HG02870 (cell line): ENCODE measurements around the gene GLRA1.
A peak's percentile ranks its signal among the peaks of the same experiment; 100 is the strongest.
"Not testable (repeated sequence)": the region's sequence is repeated elsewhere in the genome, so short reads cannot be mapped to it uniquely, and the experiment has no call there.

Experiments
- ATAC-seq: cut with Tn5 transposase; IDR thresholded peaks from one replicate; pipeline ENCODE4 v1.9.1; 2021; ENCODE audit warnings: mild to moderate bottlenecking, moderate library complexity; ENCODE audit not compliant: unreplicated experiment

The GLRA1 gene

DNA sequence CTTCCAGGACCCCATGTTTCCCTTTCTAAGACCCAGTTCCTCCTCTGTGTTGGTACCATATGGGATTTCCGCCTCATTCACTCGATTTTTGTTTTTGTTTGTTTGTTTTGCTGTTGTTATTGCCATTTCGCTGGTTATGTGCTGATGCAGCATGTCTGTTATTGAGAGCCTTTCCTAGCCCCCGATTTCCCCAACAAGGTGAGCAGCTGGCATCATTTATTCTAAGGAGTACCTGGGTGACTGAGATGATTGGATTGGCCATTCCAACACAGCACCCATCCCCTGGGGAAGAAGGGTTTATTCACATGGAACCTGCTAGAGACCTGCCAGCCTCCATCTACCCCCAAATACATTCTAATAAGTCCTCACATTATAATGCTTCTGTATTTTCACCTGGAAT, 2.7 kb downstream of the GLRA1 start:
- ATAC-seq: no peak

DNA sequence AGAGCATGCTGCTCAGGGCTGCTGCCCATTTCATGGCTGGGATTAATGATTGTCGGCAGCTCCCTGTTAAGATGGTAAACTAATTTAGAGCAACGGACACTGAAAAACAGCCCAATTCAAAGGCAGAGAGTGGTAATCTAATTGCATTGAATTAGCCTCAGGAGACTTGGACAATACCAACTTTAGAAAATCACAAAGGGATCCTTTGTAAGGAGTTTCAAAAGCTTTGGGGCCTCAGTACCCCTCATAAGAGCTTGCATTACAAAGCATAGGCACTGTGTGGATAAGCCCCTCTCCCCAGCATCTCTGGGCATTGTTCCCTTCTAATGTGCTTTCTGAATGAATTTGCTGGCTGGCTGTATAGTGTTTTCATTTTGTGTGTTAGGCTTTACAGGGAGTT, 6.7 kb downstream of the GLRA1 start:
- ATAC-seq: no peak

DNA sequence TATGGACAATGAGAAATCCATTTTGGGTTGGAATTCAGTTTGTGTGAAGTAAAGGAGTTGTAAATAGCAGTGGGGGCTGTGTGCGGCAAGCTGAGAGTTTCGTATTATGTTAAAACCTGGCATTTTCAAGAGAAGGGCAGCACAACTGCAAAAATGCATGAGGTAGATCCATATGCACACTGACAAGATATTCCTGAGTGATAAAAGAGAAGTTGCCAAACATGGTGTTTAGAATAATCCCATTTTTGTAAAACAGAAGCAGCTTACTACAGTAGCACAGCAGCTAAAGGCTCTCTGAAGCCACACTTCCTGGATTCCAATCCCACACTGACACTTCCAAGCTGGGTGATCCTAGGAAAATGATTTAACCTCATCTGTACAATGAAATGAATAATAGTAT, 11.2 kb downstream of the GLRA1 start:
- ATAC-seq: no peak

DNA sequence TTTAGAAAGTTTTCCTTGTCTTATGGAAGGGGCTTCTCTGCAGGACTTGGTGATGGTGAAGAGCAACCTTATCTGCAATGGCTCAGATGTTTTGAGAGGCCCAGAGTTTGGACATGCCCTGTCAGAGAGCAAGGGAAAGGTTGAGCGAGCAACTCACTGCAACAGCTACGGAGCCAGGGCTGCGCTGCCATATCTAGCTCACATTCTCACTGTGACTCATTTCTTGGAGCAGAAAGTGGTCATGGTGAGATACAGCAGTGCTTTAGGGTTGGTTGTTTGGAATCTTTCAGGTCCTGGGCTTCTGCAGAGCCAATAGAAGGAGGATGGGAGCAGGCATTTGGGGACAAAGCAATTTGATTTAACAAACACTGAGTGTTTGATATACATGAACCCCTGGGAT, 12.3 kb downstream of the GLRA1 start:
- ATAC-seq: no peak

DNA sequence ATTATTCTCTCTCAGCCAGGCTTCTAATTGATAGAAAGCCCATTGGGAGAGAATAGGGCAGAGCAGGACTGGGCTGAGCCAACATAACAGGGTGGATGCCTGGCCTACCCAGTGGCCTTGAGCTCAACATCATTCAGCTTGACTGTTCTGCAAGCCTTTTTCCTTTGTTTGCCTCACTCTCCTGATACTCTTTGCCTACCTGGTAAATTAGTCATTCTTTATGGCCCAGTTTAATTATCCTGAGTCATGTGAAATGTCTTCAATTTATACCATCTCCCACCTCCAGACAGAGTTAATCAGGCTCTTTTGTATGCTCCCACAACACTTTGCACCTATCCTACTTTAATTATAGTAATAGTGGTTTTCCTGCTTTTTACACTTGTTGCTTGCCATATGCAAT, 13.6 kb downstream of the GLRA1 start:
- no peak for ATAC-seq

DNA sequence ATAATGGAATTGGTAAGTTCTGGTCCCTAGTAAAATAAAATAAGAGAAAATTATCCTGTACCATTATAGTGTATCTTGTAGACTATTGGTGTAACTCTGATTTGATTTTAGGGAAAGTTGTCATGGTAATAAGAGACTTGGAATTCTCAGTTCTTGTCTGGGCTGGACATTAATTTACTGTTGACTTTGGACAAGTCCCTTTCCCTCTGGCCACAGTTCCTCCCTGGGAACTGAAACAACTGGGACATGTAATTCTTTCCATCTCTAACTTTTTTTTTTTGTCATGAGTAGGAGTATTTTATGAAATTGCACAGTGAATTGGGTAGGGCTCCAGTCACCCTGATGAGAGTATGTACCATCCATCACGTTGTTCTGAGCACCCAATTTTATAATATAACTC, 15.0 kb downstream of the GLRA1 start:
- ATAC-seq: no peak

DNA sequence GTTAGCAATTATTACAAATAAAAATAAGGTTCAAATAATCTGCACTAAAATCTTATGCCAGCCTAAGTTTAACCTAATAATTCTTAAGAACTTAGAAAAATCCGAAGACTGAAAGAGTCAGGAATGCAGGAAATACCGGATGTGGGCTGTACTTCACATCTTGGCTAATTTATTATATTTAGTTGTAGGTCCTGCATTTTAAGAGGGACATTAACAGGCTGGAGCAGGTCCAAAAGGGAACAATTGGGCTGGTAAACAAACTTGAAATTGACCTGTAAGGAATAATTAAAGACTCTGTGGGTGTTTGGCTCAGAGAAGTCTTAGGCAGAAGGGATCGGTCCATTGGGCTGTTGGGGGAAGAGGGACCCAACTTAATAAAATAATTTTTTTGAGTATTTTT, 18.4 kb downstream of the GLRA1 start:
- no peak for ATAC-seq

DNA sequence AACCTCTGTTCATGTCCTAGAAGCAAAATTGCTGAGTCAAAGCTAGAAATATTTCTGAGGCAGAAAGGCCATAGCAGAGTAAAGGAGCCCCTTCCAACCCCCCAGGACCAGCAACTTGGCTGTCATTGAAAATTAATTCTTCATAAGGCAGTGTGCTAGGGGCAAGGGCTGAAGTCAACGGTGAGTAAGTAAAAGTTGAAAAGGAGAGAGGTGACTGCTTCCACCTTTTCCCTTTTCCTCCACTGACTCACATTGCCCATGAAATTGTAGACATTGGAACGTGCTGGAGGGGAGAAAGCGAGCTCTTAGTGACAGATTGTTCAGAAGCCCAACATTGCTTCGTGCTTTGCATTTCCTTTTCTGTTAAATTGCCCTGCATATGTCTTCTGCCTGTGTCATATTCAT, 19.1 kb downstream of the GLRA1 start:
- no peak for ATAC-seq

DNA sequence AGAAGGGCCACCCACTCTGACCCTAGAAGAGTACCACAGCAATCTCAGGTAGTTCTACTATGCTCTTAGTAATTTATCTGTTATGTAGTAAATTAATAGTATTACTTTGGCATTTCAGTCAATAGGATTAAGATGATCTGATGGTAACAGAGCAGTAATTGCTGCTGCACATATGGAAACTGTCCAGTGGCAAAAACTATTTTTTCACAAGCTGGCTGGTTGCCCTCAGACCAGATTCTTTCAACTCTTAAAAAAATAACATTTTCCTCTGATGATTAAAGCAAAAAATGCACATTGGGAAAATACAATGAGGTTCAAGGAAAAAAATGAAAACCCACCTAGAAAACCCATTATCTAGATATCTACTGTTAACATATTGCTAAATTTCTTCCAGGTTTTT, 19.7 kb downstream of the GLRA1 start:
- no peak for ATAC-seq

DNA sequence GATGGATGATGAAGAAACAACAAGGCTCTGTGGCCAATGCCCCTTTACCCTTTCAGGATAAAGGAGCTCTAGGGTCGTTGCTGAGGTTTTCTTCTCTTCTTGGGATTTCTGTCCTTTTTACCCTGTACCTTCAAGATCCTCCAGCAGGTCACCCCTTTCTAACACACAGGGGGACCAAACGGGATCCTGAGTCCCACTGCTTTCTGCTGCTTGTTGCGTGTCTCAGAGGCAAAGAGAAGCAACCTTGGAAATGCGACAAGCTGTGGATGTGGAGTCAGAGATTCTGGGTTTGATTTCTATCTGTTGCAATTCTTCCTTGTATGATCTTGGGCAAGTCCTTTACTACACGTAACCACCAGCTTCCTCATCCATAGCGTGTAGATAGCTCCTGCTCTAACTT, 20.5 kb downstream of the GLRA1 start:
- ATAC-seq: no peak

DNA sequence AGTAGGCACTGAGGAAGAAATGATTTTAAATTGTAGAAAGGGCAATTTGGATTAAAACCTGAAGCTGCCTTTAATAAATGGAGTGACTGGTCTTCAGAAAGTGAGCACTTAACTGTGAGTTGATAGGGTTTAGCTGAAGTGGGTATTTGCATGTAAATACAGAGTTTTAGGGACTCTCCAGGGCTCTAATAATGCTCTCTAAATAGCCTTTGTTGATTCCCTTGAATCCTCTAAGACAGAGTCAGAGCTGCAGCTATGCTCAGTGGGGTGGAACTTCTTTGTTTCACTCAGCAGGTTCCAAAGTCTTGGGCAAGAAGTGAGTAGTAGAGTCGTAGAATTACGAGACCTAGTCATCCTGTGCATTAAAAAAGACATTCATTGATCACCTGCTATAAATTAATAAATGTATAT, 21.4 kb downstream of the GLRA1 start:
- ATAC-seq: peak; percentile 95

DNA sequence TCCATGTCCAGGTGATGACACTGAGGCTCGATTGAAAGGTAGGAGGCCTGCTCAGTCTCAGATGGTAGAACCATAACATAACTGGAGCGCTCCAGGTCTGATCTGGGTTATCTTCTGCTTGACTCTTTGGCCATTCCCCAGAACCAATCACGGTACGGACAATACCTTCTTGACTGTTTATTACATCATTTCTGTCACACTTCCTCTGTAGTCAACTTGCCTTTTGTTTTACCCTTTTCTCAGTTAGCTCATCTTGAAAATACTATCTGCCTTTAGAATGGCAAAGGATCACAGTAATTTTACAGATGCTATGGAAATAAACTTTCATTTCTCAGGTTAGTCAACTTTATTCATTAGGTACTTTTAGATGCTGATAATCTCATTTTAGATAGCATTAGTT, 22.4 kb downstream of the GLRA1 start:
- ATAC-seq: peak; percentile 39

DNA sequence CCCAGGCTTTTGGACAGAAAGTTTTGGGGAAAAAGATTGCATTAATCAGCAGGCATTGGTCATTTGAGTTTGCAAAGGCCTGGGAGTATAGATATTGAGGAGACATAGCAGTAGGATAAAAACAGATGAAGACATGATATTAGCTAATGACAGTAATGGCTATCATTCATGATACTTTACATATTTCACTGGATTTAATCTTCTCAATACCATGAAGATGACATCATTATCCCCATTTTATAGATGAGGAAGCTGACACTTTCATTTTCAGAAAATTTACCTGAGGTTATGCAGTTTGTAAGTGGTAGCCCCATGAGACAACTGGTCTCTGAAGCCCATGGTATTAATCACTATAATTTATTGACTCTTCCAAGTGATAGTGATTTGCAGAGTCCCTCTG, 23.0 kb downstream of the GLRA1 start:
- no peak for ATAC-seq

DNA sequence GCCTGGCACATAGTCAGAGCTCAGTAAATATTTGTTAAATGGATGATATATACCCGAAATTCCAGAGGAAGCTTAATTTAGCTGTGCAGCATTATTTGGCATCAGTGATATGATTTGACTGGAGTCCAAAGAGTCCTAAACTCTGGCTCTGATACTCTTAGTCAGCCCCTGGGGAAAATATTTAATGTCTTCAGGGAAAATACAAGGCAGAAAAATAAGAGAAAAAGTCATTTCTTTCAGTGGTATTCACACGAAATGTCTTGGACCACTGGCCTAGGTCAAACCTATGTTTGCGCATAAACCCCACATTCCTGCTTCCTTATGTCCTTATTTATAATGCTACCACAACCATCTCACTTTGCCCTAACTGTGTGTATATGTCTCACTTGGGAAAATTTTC, 23.8 kb downstream of the GLRA1 start:
- no peak for ATAC-seq

DNA sequence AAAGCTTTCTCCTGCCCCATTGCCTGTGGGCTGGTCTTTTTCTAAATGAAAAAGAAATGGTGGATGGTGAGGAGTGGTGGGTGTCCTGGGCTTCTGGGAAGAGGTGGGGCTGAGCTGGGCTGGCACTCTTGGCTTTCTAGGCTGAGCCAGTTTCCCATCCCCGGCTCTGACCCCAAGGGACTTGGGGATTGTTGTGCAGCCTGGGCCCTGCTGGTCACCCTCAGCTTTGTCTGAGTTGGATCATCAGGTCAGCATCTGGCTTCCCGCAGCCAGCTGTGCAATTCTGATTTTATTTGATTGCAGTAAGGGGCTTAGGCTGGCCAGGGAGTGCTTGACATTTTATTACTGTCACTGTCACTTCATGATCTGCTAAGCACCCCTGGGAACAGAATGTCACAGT, 25.3 kb downstream of the GLRA1 start:
- no peak for ATAC-seq

DNA sequence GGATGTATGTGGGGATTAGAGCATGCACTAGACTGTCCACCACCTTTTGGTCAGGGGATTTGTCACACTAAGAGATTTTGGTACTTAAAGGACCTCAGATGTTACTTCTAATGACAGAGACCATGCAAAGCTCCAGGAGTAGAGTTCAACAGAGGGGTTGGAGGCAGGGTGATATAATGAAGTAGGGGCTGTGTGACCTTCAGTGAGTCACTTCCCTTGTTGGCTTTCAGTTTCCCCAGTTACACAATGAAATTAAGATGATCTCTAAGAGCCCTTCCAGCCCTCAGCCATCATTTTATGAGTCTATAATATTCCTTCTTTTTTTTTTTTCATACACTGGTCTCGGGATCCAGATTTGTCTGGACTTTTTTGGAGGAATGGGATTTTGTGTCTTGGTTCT, 26.8 kb downstream of the GLRA1 start:
- ATAC-seq: no peak

DNA sequence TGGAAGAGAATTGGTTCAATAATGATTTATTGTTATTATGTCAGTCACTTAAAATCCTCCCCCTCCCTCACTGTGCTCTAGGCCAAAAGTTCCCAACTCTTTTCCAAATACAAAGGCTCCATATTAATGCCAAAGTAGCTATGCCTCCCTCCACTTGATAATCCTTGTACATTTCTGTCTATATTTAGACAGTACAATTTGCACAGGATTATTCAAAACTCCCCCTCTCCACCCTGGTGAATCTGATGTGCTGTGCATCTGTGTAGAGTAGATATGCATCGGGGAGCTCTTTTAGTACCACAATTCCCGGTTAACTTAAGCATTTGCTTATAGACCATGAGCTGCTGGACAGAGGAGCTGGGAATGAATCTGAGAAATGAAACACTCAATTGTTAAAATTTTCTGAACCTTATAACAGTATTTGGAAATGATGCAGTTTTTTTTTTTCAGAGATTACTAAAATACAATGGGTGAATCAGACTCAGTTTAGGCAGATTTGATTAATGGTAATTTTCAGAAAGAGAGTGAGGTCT, 27.6 kb downstream of the GLRA1 start:
- ATAC-seq: no peak

DNA sequence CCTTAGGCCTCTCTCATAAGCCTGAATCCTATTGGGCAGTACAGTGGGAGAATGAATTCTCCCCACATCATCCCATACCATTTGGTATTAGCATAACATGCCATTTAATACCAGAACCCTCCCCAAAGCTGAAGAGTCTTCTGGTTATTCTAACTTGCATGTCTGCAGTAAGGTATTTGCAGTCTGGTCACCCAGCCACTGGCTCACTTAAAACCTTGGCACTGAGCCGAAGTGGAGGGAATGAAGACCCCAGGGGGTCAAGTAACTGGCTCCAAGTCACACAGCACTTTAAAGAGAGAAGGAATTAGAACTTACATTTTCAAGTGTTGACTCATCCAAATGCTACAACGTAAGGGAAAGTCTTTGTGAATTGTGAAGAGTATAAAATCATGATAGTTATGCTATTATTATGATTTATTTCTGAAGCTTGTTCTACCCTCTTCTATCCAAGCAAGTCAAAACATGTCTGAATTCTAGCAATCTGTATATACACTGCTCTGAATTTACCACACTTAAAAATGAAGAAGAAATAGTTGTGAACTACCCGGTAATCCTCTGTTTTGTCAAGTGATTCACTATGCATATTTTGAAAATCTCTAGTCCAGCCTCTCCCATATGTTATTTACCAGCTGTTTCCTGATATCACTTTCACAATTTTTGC, 28.5 kb downstream of the GLRA1 start:
- no peak for ATAC-seq

DNA sequence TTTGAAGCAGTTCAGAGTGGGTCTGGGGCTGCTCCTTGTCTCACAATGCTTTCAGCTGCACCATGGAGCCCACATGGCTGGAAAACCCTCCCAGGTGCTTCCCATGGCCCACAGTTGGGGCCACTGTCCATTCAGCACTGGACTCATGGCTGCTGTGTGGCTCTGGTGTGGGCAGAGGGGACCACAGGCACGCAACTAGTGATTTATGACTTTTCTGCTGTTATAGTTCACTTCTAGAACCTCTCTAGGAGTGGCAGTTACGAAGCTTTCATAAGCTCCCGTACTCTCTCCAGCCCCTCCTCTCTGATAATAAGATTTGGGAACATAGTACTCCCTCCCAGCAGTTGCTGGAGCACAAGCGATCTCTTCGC, 29.0 kb downstream of the GLRA1 start:
- ATAC-seq: no peak

DNA sequence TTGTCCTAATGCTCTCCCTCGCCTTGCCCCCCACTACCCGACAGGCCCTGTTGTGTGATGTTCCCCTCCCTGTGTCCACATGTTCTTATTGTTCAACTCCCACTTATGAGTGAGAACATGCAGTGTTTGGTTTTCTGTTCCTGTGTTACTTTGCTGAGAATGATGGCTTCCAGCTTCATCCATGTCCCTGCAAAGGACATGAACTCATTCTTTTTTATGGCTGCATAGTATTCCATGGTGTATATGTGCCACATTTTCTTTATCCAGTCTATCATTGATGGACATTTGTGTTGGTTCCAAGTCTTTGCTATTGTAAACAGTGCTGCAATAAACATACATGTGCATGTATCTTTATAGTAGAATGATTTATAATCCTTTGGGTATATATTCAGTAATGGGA, 31.2 kb downstream of the GLRA1 start:
- ATAC-seq: not testable (repeated sequence)

DNA sequence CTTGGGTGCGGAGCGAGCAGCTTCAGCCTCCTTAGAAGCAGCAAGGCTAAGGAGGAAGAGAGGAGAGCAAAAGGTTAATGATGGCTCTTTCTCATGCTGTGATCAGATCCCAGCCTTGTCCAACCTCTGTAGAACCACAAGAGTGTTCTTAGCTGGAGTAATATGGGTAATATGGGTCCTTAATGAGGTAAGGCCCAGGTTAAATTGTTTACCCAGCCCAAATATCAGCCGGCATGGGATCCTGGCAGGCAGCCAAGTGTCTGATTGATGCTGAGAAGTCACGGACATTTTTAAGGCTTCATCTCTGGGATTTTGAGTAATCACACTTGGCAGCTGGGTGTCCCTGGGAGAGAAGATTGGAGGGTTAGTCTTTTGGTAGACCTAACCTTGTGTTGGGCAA, 32.3 kb downstream of the GLRA1 start:
- no peak for ATAC-seq

DNA sequence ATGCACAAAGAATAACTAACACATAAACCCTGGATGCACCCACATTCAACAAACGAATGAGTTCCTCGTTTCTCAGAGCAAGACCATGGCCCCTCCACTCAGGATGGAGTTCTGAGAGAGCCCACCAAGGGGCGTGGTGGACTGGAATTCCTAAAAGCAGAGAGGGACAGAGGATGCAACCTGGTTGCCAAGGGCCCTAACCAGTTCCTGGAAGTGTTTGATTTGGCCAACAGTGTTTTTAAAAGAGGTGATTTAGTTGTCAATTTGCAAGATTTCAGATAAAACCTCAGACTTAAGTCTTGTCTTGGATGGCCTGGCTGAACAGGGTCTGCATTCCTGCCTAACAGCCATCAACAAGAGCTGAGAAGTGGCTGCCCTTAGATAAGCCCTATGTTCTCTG, 34.4 kb downstream of the GLRA1 start:
- ATAC-seq: no peak

DNA sequence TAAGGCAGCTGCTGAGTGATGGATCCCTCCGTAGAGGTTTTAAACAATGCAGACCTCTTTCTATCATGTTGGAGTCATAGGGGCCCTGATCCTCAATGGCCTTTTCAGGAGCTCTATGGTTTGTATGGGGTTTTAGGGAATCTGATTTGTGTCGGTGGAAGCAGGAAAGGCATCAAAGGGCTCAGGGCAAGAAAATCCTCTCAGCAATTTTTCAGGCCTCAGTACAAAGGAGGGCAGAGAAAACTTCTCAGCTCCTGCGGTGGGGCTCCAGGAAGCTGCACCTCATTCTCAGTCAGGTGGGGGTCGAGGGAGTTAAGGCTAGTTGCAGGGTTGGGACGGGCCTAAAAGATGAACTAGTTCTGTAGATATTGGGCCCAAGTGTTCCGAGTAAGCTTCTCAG, 35.0 kb downstream of the GLRA1 start:
- ATAC-seq: no peak
